ENCODE measurements around the gene TSHR. TPM values are rescaled to one million over a fixed set of nuclear protein-coding genes. Genes with fewer than 3 reads are reported as not detected.
A peak's percentile ranks its signal among the peaks of the same experiment; 100 is the strongest.

TSHR gene
- total and polyA plus RNA-seq, 2 of the 13 experiments (the other 11 are each of a cell fraction or from before 2014, with no cell fraction given): not detected

- H3K79me2 ChIP-seq (ENCODE audit: insufficient read depth, low read length): no peaks in the 10 kb centered on the region
- intact Hi-C loops (cut with micrococcal nuclease; ENCODE audit: unreplicated experiment) (loop anchor here (5.0 kb wide), 1 partner anchor 64 kb away; no protein-coding TSS in a partner anchor), in situ Hi-C loops (cut with HindIII; ENCODE audit: extremely low pct_ligation_motif_present, low pct_unique_long_range_greater_than_20kb) (no loop called here)
- H3K27me3 ChIP-seq (ENCODE audit: control insufficient read depth in 1 of 2, insufficient read depth in 2 of 2, low read length in 2 of 2): no peaks in the 10 kb centered on the region
- ATAC-seq (no peak), DNase-seq (ENCODE audit: low spot score) (no peak), FAIRE-seq (no peak)
- TF ChIP-seq ZNF513 (CRISPR knock-in tag; conservative IDR thresholded peaks at IDR 0.05): no peak
- TF ChIP-seq ZNF17 (CRISPR knock-in tag; IDR thresholded peaks at IDR 0.05): no peak
- no peaks in the 10 kb centered on the region for H3K36me3 ChIP-seq (replicated peaks in 1 of 2; ENCODE audit: control insufficient read depth in 1 of 2, insufficient read depth in 2 of 2, low read length in 2 of 2)
- no peak overlapping the region for H3K27ac ChIP-seq (ENCODE audit: extremely low read length, insufficient read depth, low read length)
- no peak overlapping the region for H3K9ac ChIP-seq (ENCODE audit: insufficient read depth, low read depth, low read length)
- H2AFZ ChIP-seq (ENCODE audit: low read length): no peak overlapping the region
- no peaks in the 10 kb centered on the region for H3K9me3 ChIP-seq (ENCODE audit: low read length)
- H4K20me1 ChIP-seq (ENCODE audit: insufficient read depth, low read length): no peaks in the 10 kb centered on the region
- no peak overlapping the region for H3K4me3 ChIP-seq (replicated peaks in 1 of 3; ENCODE audit: insufficient read depth in 1 of 3, low read depth in 2 of 3, low read length in 3 of 3)
- no TSS peak for BruUV-seq (replicated peaks)
- H3K4me1 ChIP-seq (ENCODE audit: insufficient read depth, low read length): peaks cover 34% of the 10 kb centered on the region
- WGBS (ENCODE audit: low lambda C conversion rate): 40% methylated on average over 1 of the region's 1 CpG
- H3K4me2 ChIP-seq (ENCODE audit: low read depth, low read length): no peak overlapping the region
- POLR2A ChIA-PET: interaction anchor here (0.6 to 1.4 kb wide), 2 partner anchors 8 to 59 kb away, joined by 3 to 8 read pairs; partner anchors contain the start of gene GTF2A1
- CTCF ChIA-PET (ENCODE audit: low intra/inter-chr PET ratio, low total read pairs): no interaction called here
Observed at GRCh38 chr14:81161749-81162148, 206.3 kb downstream of the TSHR start.

GRCh38 chr14:81162941-81163340 lies 207.5 kb downstream of the TSHR start:
- Histone ChIP-seq H3K27me3 (ENCODE audit: control insufficient read depth in 1 of 2, insufficient read depth in 2 of 2, low read length in 2 of 2) (no peaks in the 10 kb centered on the region), H3K4me1 (ENCODE audit: insufficient read depth, low read length) (peaks cover 34% of the 10 kb centered on the region), H3K9me3 (ENCODE audit: low read length) (no peaks in the 10 kb centered on the region), H3K27ac (ENCODE audit: extremely low read length, insufficient read depth, low read length) (no peak overlapping the region), H4K20me1 (ENCODE audit: insufficient read depth, low read length) (no peaks in the 10 kb centered on the region), H3K4me2 (ENCODE audit: low read depth, low read length) (no peak overlapping the region), H3K36me3 (replicated peaks in 1 of 2; ENCODE audit: control insufficient read depth in 1 of 2, insufficient read depth in 2 of 2, low read length in 2 of 2) (no peaks in the 10 kb centered on the region), H3K4me3 (replicated peaks in 1 of 3; ENCODE audit: insufficient read depth in 1 of 3, low read depth in 2 of 3, low read length in 3 of 3) (no peak overlapping the region), H3K9ac (ENCODE audit: insufficient read depth, low read depth, low read length) (no peak overlapping the region), H2AFZ (ENCODE audit: low read length) (no peak overlapping the region), H3K79me2 (ENCODE audit: insufficient read depth, low read length) (no peaks in the 10 kb centered on the region)
- CTCF ChIA-PET (ENCODE audit: low intra/inter-chr PET ratio, low total read pairs): no interaction called here
- FAIRE-seq (no peak), ATAC-seq (no peak), DNase-seq (ENCODE audit: low spot score) (no peak)
- POLR2A ChIA-PET: interaction anchor here (2.2 kb wide), 1 partner anchor 166 kb away, joined by 6 read pairs; no protein-coding TSS in a partner anchor
- BruUV-seq (replicated peaks): no TSS peak
- 0 out of 2 replicates have a peak, but pooled peaks have one; percentile 15 for TF ChIP-seq FOSL2 (CRISPR knock-in tag; IDR thresholded peaks at IDR 0.05)
- no peak for TF ChIP-seq HDAC2 (CRISPR knock-in tag; IDR thresholded peaks at IDR 0.05)
- WGBS (ENCODE audit: low lambda C conversion rate): 49% methylated on average over 3 of the region's 3 CpGs
- in situ Hi-C loops (cut with HindIII; ENCODE audit: extremely low pct_ligation_motif_present, low pct_unique_long_range_greater_than_20kb) (no loop called here), intact Hi-C loops (cut with micrococcal nuclease; ENCODE audit: unreplicated experiment) (loop anchor here (5.0 kb wide), 1 partner anchor 66 kb away; no protein-coding TSS in a partner anchor)

Data from HepG2 (cell line).